HPDE6-E6E7 (cell line): Measurements from ENCODE around the gene NR5A2.

ENCODE experiments used
- DNase-seq: peaks from one replicate; pipeline ENCODE4 v3.0.0; 2011; ENCODE audit warnings: missing footprints; ENCODE audit errors: extremely low spot score

The NR5A2 gene

GRCh38 chr1:200035956-200036618, 8.6 kb downstream of the NR5A2 start:
- no peak for DNase-seq

GRCh38 chr1:200036619-200037270, 9.2 kb downstream of the NR5A2 start:
- no peak for DNase-seq

GRCh38 chr1:200037501-200037900, 10.0 kb downstream of the NR5A2 start:
- no peak for DNase-seq

- DNase-seq, result no peak
Observed at GRCh38 chr1:200037904-200038303, 10.4 kb downstream of the NR5A2 start.

GRCh38 chr1:200038325-200038980, 10.9 kb downstream of the NR5A2 start:
- no peak for DNase-seq

- DNase-seq, result peak; percentile 43
Observed at GRCh38 chr1:200038981-200039848, 11.7 kb downstream of the NR5A2 start.

GRCh38 chr1:200039849-200040474, 12.5 kb downstream of the NR5A2 start:
- no peak for DNase-seq

- no peak for DNase-seq
Observed at GRCh38 chr1:200040481-200041138, 13.1 kb downstream of the NR5A2 start.

- DNase-seq, result no peak
Observed at GRCh38 chr1:200041337-200042118, 14.0 kb downstream of the NR5A2 start.

- no peak for DNase-seq
Observed at GRCh38 chr1:200042119-200042551, 14.6 kb downstream of the NR5A2 start.

GRCh38 chr1:200042552-200043335, 15.2 kb downstream of the NR5A2 start:
- DNase-seq, result no peak

GRCh38 chr1:200043336-200043668, 15.8 kb downstream of the NR5A2 start:
- DNase-seq, result no peak

GRCh38 chr1:200046115-200046514, 18.6 kb downstream of the NR5A2 start:
- DNase-seq, result no peak

GRCh38 chr1:200048244-200048643, 20.7 kb downstream of the NR5A2 start:
- DNase-seq, result no peak

- no peak for DNase-seq
Observed at GRCh38 chr1:200049810-200050209, 22.3 kb downstream of the NR5A2 start.

- DNase-seq, result no peak
Observed at GRCh38 chr1:200051620-200052019, 24.1 kb downstream of the NR5A2 start.

- no peak for DNase-seq
Observed at GRCh38 chr1:200053091-200053490, 25.6 kb downstream of the NR5A2 start.

GRCh38 chr1:200053646-200054045, 26.1 kb downstream of the NR5A2 start:
- no peak for DNase-seq

GRCh38 chr1:200058341-200058740, 30.8 kb downstream of the NR5A2 start:
- no peak for DNase-seq

- no peak for DNase-seq
Observed at GRCh38 chr1:200062143-200062542, 34.6 kb downstream of the NR5A2 start.
